Stimulated activated CD4-positive, alpha-beta T cell treated with anti-CD3 and anti-CD28 coated beads, Interleukin-12 subunit alpha, Interleukin-12 subunit beta, amount 100 ng/mL, for 24 hours (primary cell): ENCODE results near the gene ANKRD39.
"Not testable (repeated sequence)": the region's sequence is repeated elsewhere in the genome, so short reads cannot be mapped to it uniquely, and the experiment has no call there.

Experiments used
- DNase-seq, 2 experiments: peaks; one replicate each; pipeline ENCODE4 v3.0.0-alpha.2; 2020; ENCODE audit warnings: low read depth in 2 of 2

ANKRD39 gene

GRCh38 chr2:96857667-96858372 lies at the start of gene ANKRD39:
Gene ANKRD39, minus strand, starts transcription at chr2:96858016. Its CDS starts 29 bp downstream, at chr2:96857987.
- DNase-seq, result peak; percentile 95 to 97

GRCh38 chr2:96906729-96907114 lies 48.9 kb upstream of the ANKRD39 start:
- no peak for DNase-seq

GRCh38 chr2:96903815-96904214 lies 46.0 kb upstream of the ANKRD39 start:
- no peak for DNase-seq

- no peak for DNase-seq
Measured at GRCh38 chr2:96903318-96903717, 45.5 kb upstream of the ANKRD39 start.

- no peak for DNase-seq
Measured at GRCh38 chr2:96900237-96900636, 42.4 kb upstream of the ANKRD39 start.

- DNase-seq, result no peak
Measured at GRCh38 chr2:96899413-96899741, 41.6 kb upstream of the ANKRD39 start.

- DNase-seq, result no peak
Measured at GRCh38 chr2:96898641-96899412, 41.0 kb upstream of the ANKRD39 start.

GRCh38 chr2:96898135-96898505 lies 40.3 kb upstream of the ANKRD39 start:
- no peak for DNase-seq

GRCh38 chr2:96897491-96898134 lies 39.8 kb upstream of the ANKRD39 start:
- DNase-seq, result no peak

- no peak for DNase-seq
Measured at GRCh38 chr2:96895746-96896651, 38.2 kb upstream of the ANKRD39 start.

GRCh38 chr2:96895032-96895745 lies 37.4 kb upstream of the ANKRD39 start:
- DNase-seq, result no peak

GRCh38 chr2:96894151-96894531 lies 36.3 kb upstream of the ANKRD39 start:
- no peak for DNase-seq

- DNase-seq, result no peak
Measured at GRCh38 chr2:96893289-96894150, 35.7 kb upstream of the ANKRD39 start.

GRCh38 chr2:96891591-96892333 lies 33.9 kb upstream of the ANKRD39 start:
- DNase-seq, result no peak

- DNase-seq, result no peak
Measured at GRCh38 chr2:96890726-96891385, 33.0 kb upstream of the ANKRD39 start.

GRCh38 chr2:96890252-96890651 lies 32.4 kb upstream of the ANKRD39 start:
- no peak for DNase-seq

- DNase-seq, result not testable (repeated sequence)
Measured at GRCh38 chr2:96889502-96889901, 31.7 kb upstream of the ANKRD39 start.

- no peak for DNase-seq
Measured at GRCh38 chr2:96888072-96889011, 30.5 kb upstream of the ANKRD39 start.
